CD4-positive, alpha-beta T cell (primary cell): Measurements from ENCODE around the gene SORCS2. TPM values are rescaled to one million over a fixed set of nuclear protein-coding genes. Genes with fewer than 3 reads are reported as not detected.

Experiments used
- ATAC-seq: fragments of 200-7000 bp; cut with Tn5 transposase; one replicate; pipeline ENCODE4 v1.10.0; 2022; ENCODE audit warnings: mild to moderate bottlenecking; ENCODE audit not compliant: poor library complexity
- CTCF ChIA-PET: fragments of 350-600 bp; sonication (Branson Sonifier 250); formaldehyde crosslinking; loops from one replicate; lab custom pipeline; 2021; ENCODE audit warnings: antibody characterized with exemption, inconsistent platforms; lab: Charles Lee
- POLR2A ChIA-PET: fragments of 350-600 bp; sonication (Branson Sonifier 250); formaldehyde crosslinking; loops from one replicate; lab custom pipeline; 2021; ENCODE audit warnings: antibody characterized with exemption, inconsistent platforms; lab: Charles Lee
- DNase-seq, 14 experiments: peaks; one replicate each; pipeline ENCODE4 v3.0.0-alpha.2; 2013 to 2020; ENCODE audit warnings: mixed read lengths in 2 of 14
- H3K27ac ChIP-seq, 2 donors: one replicate each; pipeline versions ENCODE4 v1.5.1 to v1.7.0; 2013; ENCODE audit warnings: low read length in 2 of 2, low read depth in 1 of 2, mild to moderate bottlenecking in 1 of 2
- H3K27me3 ChIP-seq, 2 experiments: 1 replicate in 1 of 2; 2 replicates in 1 of 2; pipeline versions ENCODE4 v1.6.1 to v1.7.0; 2013; ENCODE audit warnings: low read length in 2 of 2, control low read depth in 1 of 2, mild to moderate bottlenecking in 1 of 2, moderate library complexity in 1 of 2; ENCODE audit not compliant: insufficient read depth in 2 of 2, control insufficient read depth in 1 of 2
- H3K36me3 ChIP-seq: one replicate; pipeline ENCODE4 v1.6.1; 2013; ENCODE audit warnings: low read length, control low read depth; ENCODE audit not compliant: insufficient read depth
- H3K4me1 ChIP-seq: one replicate; pipeline ENCODE4 v1.6.1; 2013; ENCODE audit warnings: low read length, control low read depth; ENCODE audit not compliant: insufficient read depth
- H3K4me3 ChIP-seq: one replicate; pipeline ENCODE4 v1.5.1; 2013; ENCODE audit warnings: mild to moderate bottlenecking, low read length, moderate library complexity
- H3K9me3 ChIP-seq, 2 experiments: 1 replicate in 1 of 2; 2 replicates in 1 of 2; pipeline versions ENCODE4 v1.6.1 to v1.7.0; 2013; ENCODE audit warnings: low read length in 2 of 2, mild to moderate bottlenecking in 2 of 2, control low read depth in 1 of 2, moderate library complexity in 1 of 2; ENCODE audit not compliant: control insufficient read depth in 1 of 2, insufficient read depth in 1 of 2
- H3K27ac Mint-ChIP-seq: one replicate; pipeline ENCODE4 v1.8.0; 2020; ENCODE audit warnings: mixed read lengths
- H3K27me3 Mint-ChIP-seq: one replicate; pipeline ENCODE4 v1.8.0; 2021; ENCODE audit warnings: mixed read lengths
- H3K36me3 Mint-ChIP-seq: one replicate; pipeline ENCODE4 v1.8.0; 2021; ENCODE audit warnings: low read depth, mixed read lengths
- H3K4me1 Mint-ChIP-seq: one replicate; pipeline ENCODE4 v1.8.0; 2021; ENCODE audit warnings: low read depth, mixed read lengths
- H3K4me3 Mint-ChIP-seq: one replicate; pipeline ENCODE4 v1.8.0; 2020; ENCODE audit warnings: mild to moderate bottlenecking, mixed read lengths
- H3K9me3 Mint-ChIP-seq: one replicate; pipeline ENCODE4 v1.8.0; 2020; ENCODE audit warnings: mixed read lengths
- CTCF ChIP-seq: fragments of 200-600 bp; IDR thresholded peaks from one replicate; pipeline ENCODE4 v1.8.0; 2022; ENCODE audit warnings: antibody characterized with exemption, mild to moderate bottlenecking
- intact Hi-C, 2 experiments: fragments of 100-400 bp; cut with DNase I in 1 of 2; cut with micrococcal nuclease in 1 of 2; formaldehyde crosslinking; loops; one replicate each; pipeline versions ENCODE4 v1.15.1 to v1.9.0; 2023 to 2025; cut with DNase I, micrococcal nuclease
- total RNA-seq, 174 experiments: library from RNA in 2 of 174; stranded (reverse) in 2 of 174; gene quantifications; one replicate each; pipeline ENCODE4 v1.2.3 and lab custom pipeline; 2021 to 2026

Gene SORCS2
- total RNA-seq, 2 experiments from 2014 or later = not detected

GRCh38 chr4:7302781-7303404 is 110.6 kb downstream of the SORCS2 start:
- POLR2A ChIA-PET = no interaction called here
- Mint-ChIP-seq H3K9me3 (no peaks in the 10 kb centered on the region), H3K27me3 (peaks cover 35% of the 10 kb centered on the region), H3K4me1 (no peaks in the 10 kb centered on the region), H3K36me3 (no peaks in the 10 kb centered on the region), H3K27ac (no peak overlapping the region), H3K4me3 (no peak overlapping the region)
- ATAC-seq = no peak
- Histone ChIP-seq H3K4me3 (no peak overlapping the region), H3K27me3 (peaks cover 2 to 6% of the 10 kb centered on the region in 2 experiments), H3K36me3 (no peaks in the 10 kb centered on the region), H3K9me3 (peaks cover 0 to 8% of the 10 kb centered on the region in 2 experiments), H3K4me1 (no peaks in the 10 kb centered on the region), H3K27ac (no peak overlapping the region)
- DNase-seq = no peak
- no peak for TF ChIP-seq CTCF
- intact Hi-C loops = no loop called here
- CTCF ChIA-PET = interaction anchor here (0.6 kb wide), 1 partner anchor 970 kb away, joined by 3 read pairs; no protein-coding TSS in a partner anchor

- Histone ChIP-seq H3K27ac (no peak overlapping the region), H3K36me3 (no peaks in the 10 kb centered on the region), H3K27me3 (peaks cover 0 to 6% of the 10 kb centered on the region in 2 experiments), H3K4me1 (no peaks in the 10 kb centered on the region), H3K4me3 (no peak overlapping the region), H3K9me3 (peaks cover 0 to 8% of the 10 kb centered on the region in 2 experiments)
- Mint-ChIP-seq H3K27ac (no peak overlapping the region), H3K4me3 (no peak overlapping the region), H3K36me3 (no peaks in the 10 kb centered on the region), H3K9me3 (no peaks in the 10 kb centered on the region), H3K27me3 (peaks cover 29% of the 10 kb centered on the region), H3K4me1 (no peaks in the 10 kb centered on the region)
- intact Hi-C loops = no loop called here
- no peak for ATAC-seq
- ChIA-PET POLR2A (no interaction called here), CTCF (no interaction called here)
- no peak for TF ChIP-seq CTCF
- DNase-seq = no peak
Measured at GRCh38 chr4:7303561-7303960, 111.2 kb downstream of the SORCS2 start.

- peaks cover 24% of the 10 kb centered on the region for H3K27me3 Mint-ChIP-seq
- no peak overlapping the region for H3K4me3 Mint-ChIP-seq
- ChIA-PET CTCF (no interaction called here), POLR2A (no interaction called here)
- H3K9me3 Mint-ChIP-seq = no peaks in the 10 kb centered on the region
- no peaks in the 10 kb centered on the region for H3K36me3 Mint-ChIP-seq
- H3K36me3 ChIP-seq = no peaks in the 10 kb centered on the region
- peaks cover 0 to 8% of the 10 kb centered on the region in 2 experiments for H3K9me3 ChIP-seq
- intact Hi-C loops = no loop called here
- peaks cover 0 to 6% of the 10 kb centered on the region in 2 experiments for H3K27me3 ChIP-seq
- H3K27ac ChIP-seq = no peak overlapping the region
- no peaks in the 10 kb centered on the region for H3K4me1 Mint-ChIP-seq
- DNase-seq = no peak
- ATAC-seq = no peak
- H3K4me3 ChIP-seq = no peak overlapping the region
- no peak for TF ChIP-seq CTCF
- no peaks in the 10 kb centered on the region for H3K4me1 ChIP-seq
- H3K27ac Mint-ChIP-seq = no peak overlapping the region
Measured at GRCh38 chr4:7304436-7304835, 112.1 kb downstream of the SORCS2 start.
